ENCODE data around the gene PAQR9.

The PAQR9 gene

GRCh38 chr3:142931222-142931621, 32.3 kb downstream of the PAQR9 start:
- TF ChIP-seq CTCF (IDR thresholded peaks at IDR 0.05; ENCODE audit: low read depth, low read length) = no peak
- H3K4me3 ChIP-seq (ENCODE audit: low read depth, low read length) = no peak overlapping the region

- TF ChIP-seq CTCF (IDR thresholded peaks at IDR 0.05; ENCODE audit: low read depth, low read length) = no peak
- no peak overlapping the region for H3K4me3 ChIP-seq (ENCODE audit: low read depth, low read length)
Observed at GRCh38 chr3:142930463-142930862, 33.0 kb downstream of the PAQR9 start.

- no peak for TF ChIP-seq CTCF (IDR thresholded peaks at IDR 0.05; ENCODE audit: low read depth, low read length)
- no peak overlapping the region for H3K4me3 ChIP-seq (ENCODE audit: low read depth, low read length)
Observed at GRCh38 chr3:142929890-142930289, 33.6 kb downstream of the PAQR9 start.

- no peak for TF ChIP-seq CTCF (IDR thresholded peaks at IDR 0.05; ENCODE audit: low read depth, low read length)
- H3K4me3 ChIP-seq (ENCODE audit: low read depth, low read length) = no peak overlapping the region
Observed at GRCh38 chr3:142929109-142929508, 34.4 kb downstream of the PAQR9 start.

- H3K4me3 ChIP-seq (ENCODE audit: low read depth, low read length) = no peak overlapping the region
- no peak for TF ChIP-seq CTCF (IDR thresholded peaks at IDR 0.05; ENCODE audit: low read depth, low read length)
Observed at GRCh38 chr3:142926368-142926944, 37.0 kb downstream of the PAQR9 start.

GRCh38 chr3:142925140-142925539, 38.3 kb downstream of the PAQR9 start:
- TF ChIP-seq CTCF (IDR thresholded peaks at IDR 0.05; ENCODE audit: low read depth, low read length) = no peak
- no peak overlapping the region for H3K4me3 ChIP-seq (ENCODE audit: low read depth, low read length)

GRCh38 chr3:142923694-142924093, 39.8 kb downstream of the PAQR9 start:
- TF ChIP-seq CTCF (IDR thresholded peaks at IDR 0.05; ENCODE audit: low read depth, low read length) = no peak
- H3K4me3 ChIP-seq (ENCODE audit: low read depth, low read length) = no peak overlapping the region
